Measurements from ENCODE around the gene FOXP1.

The FOXP1 gene

GRCh38 chr3:71307991-71308697, 275.4 kb downstream of the FOXP1 start:
- DNase-seq (ENCODE audit: low read depth): no peak

- no peak for DNase-seq (ENCODE audit: low read depth)
Observed at GRCh38 chr3:71305231-71306206, 278.0 kb downstream of the FOXP1 start.

- DNase-seq (ENCODE audit: low read depth): no peak
Observed at GRCh38 chr3:71304684-71305083, 278.8 kb downstream of the FOXP1 start.

GRCh38 chr3:71304247-71304646, 279.3 kb downstream of the FOXP1 start:
- no peak for DNase-seq (ENCODE audit: low read depth)

GRCh38 chr3:71303627-71304200, 279.8 kb downstream of the FOXP1 start:
- no peak for DNase-seq (ENCODE audit: low read depth)

- DNase-seq (ENCODE audit: low read depth): no peak
Observed at GRCh38 chr3:71302604-71303003, 280.9 kb downstream of the FOXP1 start.

- DNase-seq (ENCODE audit: low read depth): no peak
Observed at GRCh38 chr3:71300951-71301393, 282.6 kb downstream of the FOXP1 start.

- DNase-seq (ENCODE audit: low read depth): no peak
Observed at GRCh38 chr3:71299160-71299559, 284.4 kb downstream of the FOXP1 start.

- DNase-seq (ENCODE audit: low read depth): no peak
Observed at GRCh38 chr3:71294919-71295318, 288.6 kb downstream of the FOXP1 start.

- no peak for DNase-seq (ENCODE audit: low read depth)
Observed at GRCh38 chr3:71290301-71290700, 293.2 kb downstream of the FOXP1 start.

GRCh38 chr3:71288269-71288930, 295.1 kb downstream of the FOXP1 start:
- no peak for DNase-seq (ENCODE audit: low read depth)

GRCh38 chr3:71285086-71285485, 298.4 kb downstream of the FOXP1 start:
- no peak for DNase-seq (ENCODE audit: low read depth)

GRCh38 chr3:71282976-71283375, 300.6 kb downstream of the FOXP1 start:
- DNase-seq (ENCODE audit: low read depth): no peak

- DNase-seq (ENCODE audit: low read depth): no peak
Observed at GRCh38 chr3:71281280-71281679, 302.2 kb downstream of the FOXP1 start.

- no peak for DNase-seq (ENCODE audit: low read depth)
Observed at GRCh38 chr3:71277341-71277740, 306.2 kb downstream of the FOXP1 start.

- no peak for DNase-seq (ENCODE audit: low read depth)
Observed at GRCh38 chr3:71276531-71276930, 307.0 kb downstream of the FOXP1 start.

- DNase-seq (ENCODE audit: low read depth): no peak
Observed at GRCh38 chr3:71273453-71273852, 310.1 kb downstream of the FOXP1 start.

GRCh38 chr3:71271596-71271995, 311.9 kb downstream of the FOXP1 start:
- no peak for DNase-seq (ENCODE audit: low read depth)

- DNase-seq (ENCODE audit: low read depth): no peak
Observed at GRCh38 chr3:71269906-71270305, 313.6 kb downstream of the FOXP1 start.

- no peak for DNase-seq (ENCODE audit: low read depth)
Observed at GRCh38 chr3:71268462-71268999, 315.0 kb downstream of the FOXP1 start.

- DNase-seq (ENCODE audit: low read depth): no peak
Observed at GRCh38 chr3:71266875-71267274, 316.7 kb downstream of the FOXP1 start.

- no peak for DNase-seq (ENCODE audit: low read depth)
Observed at GRCh38 chr3:71265365-71265915, 318.1 kb downstream of the FOXP1 start.

Data from stimulated activated CD8-positive, alpha-beta memory T cell treated with anti-CD3 and anti-CD28 coated beads, Interleukin-12 subunit alpha, Interleukin-12 subunit beta, amount 100 ng/mL, for 4 hours (primary cell).